NT2/D1 (cell line): Measurements from ENCODE around the gene RNU6-9.

Experiments used
- YY1 ChIP-seq: IDR thresholded peaks from 2 replicates; pipeline ENCODE4 v1.6.1; 2011; ENCODE audit not compliant: insufficient read length, insufficient read depth
- ZNF274 ChIP-seq: IDR thresholded peaks from 2 replicates; pipeline ENCODE4 v1.6.1; 2011; ENCODE audit warnings: mild to moderate bottlenecking, low read depth, low read length

GRCh38 chr19:939439-939838, 46.2 kb downstream of the RNU6-9 start:
- TF ChIP-seq YY1, result no peak
- TF ChIP-seq ZNF274, result no peak
